EL (cell line): ENCODE data around the gene PACS2.
"Not testable (repeated sequence)": the region's sequence is repeated elsewhere in the genome, so short reads cannot be mapped to it uniquely, and the experiment has no call there.

Source experiments
- DNase-seq: peaks from one replicate; pipeline ENCODE4 v3.0.0-alpha.2; 2016

PACS2 gene

DNA sequence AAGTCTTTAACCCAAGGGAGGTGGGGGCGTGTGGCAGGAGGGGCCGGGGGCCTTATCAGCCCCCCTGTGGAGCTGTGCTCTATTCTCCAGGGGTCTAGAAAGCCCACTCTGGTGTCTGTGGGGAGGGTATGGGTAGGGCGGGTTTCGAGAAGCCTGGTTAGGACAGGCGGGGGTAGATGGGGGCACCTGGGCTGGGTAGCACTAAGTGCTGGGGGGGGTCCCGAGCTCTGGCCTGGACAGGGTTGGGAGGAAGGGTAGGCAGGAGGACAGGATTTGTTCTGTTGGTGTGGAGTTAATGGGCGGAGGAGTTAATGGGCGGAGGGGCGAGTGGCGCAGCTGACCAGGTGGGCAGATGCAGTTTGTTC lies 2.0 kb downstream of the PACS2 start:
- DNase-seq = no peak

- DNase-seq = no peak
Measured at GRCh38 chr14:105316968-105317510, 2.5 kb downstream of the PACS2 start.

GRCh38 chr14:105317546-105317945 lies 3.0 kb downstream of the PACS2 start:
- DNase-seq = peak; percentile 47

DNA sequence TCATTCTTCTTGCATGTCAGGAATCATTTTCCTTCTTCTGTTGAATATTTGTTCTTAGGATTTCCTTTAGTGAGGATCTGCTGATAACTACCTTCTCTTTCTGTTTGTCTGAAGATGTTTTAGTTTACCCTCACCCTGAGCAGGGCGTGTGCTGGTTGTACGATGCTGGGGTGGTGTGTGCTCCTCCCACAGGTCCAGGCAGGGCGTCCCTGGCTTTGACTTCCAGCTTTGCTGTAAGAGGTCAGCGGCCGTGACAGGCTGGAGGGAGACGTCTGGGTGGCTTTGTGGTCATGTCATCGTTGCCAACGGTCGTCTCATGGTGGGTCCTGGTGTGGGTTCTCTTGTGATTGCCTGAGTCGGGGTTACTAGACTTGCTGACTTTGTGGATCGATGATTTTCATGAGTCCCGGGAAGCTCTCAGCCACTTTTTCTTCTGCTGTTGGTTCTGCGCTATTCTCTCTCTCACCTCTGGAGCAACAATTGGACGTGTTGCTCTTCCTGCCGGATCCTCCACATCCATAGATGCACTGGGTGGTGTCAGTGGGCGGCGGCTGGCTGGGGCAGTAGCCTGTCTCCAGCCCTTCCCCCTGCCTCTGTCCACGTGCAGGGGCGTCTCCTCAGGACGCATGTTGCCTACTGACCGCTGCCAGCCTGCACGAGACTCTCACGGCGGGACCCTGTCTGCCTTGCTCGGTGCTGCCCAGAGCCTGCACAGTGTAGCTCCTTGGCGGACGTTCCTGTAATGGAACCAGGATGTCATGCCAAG lies 8.4 kb downstream of the PACS2 start:
- DNase-seq = no peak

DNA sequence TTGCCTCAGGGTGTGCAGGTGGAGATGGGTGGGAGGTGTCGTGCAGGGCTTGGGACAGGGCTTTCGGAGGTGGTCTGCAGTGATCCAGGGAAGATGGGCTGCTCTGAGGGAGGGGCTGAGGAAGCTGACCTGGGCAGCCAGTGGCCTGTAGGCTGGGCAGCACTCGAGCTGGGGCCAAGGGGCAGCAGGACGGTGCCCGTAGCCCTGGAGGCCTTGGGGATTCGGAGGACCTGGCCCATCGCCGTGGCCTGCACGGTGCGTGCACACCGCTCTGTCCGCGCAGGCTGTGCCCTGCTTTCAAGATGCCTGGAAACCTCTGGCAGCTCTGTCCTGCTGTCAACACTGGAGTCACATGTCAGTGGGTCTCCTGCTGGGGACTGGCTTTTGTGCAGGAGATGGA lies 9.1 kb downstream of the PACS2 start:
- no peak for DNase-seq

DNA sequence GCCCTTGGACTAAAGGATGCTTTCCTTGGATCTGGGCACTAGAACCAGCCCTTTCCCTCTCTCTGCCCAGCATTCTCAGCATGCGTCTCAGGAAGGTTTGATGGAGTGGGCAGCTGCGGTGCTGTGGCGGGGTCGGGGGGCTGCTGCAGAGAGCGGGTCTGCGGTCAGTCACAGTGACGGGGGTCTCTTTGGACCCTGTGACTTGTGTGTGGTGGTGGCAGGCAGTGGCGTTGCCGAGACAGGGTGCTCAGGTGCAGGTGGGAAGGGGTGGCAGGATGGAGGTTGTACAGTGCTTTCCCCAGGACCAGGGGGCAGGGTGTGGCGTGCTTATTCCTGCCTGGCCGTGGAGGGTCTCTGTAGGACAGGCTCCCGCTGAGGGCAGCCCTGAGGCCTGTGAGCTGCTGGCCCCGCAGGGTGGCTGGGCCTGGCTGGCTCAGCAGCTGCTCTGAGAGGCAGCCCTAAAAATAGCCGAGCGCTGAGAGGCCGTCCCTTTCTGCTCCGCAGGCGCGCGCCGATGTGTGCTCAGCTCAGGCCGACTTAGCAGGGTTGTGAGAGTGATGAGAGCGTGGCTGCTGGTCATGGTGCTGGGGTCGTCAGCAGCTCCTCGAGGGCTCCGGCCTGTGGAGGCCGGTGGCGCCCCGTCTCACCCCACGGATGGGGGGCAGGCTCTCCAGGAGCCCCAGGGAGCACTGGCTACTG lies 9.7 kb downstream of the PACS2 start:
- DNase-seq = no peak

- no peak for DNase-seq
Measured at GRCh38 chr14:105324871-105325270, 10.3 kb downstream of the PACS2 start.

DNA sequence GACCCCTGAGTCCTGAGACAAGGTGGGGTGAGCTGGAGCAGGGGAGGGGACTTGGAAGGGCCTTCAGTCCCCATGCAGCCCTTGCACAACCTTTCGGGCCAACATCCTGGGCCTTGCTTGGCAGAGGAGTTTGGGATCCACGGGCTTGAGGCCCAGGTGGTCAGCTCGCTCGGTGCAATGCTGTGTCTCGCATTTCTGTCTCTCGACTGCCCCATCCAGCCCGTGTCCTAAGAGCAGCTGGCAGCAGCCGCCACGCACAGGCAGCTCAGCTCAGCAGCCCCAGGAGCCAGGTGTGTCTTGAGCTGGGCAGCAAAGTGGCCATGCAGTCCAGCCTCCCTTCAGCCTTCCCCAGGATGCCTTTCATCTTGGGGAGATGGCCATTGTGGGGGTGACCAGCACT lies 10.8 kb downstream of the PACS2 start:
- no peak for DNase-seq

DNA sequence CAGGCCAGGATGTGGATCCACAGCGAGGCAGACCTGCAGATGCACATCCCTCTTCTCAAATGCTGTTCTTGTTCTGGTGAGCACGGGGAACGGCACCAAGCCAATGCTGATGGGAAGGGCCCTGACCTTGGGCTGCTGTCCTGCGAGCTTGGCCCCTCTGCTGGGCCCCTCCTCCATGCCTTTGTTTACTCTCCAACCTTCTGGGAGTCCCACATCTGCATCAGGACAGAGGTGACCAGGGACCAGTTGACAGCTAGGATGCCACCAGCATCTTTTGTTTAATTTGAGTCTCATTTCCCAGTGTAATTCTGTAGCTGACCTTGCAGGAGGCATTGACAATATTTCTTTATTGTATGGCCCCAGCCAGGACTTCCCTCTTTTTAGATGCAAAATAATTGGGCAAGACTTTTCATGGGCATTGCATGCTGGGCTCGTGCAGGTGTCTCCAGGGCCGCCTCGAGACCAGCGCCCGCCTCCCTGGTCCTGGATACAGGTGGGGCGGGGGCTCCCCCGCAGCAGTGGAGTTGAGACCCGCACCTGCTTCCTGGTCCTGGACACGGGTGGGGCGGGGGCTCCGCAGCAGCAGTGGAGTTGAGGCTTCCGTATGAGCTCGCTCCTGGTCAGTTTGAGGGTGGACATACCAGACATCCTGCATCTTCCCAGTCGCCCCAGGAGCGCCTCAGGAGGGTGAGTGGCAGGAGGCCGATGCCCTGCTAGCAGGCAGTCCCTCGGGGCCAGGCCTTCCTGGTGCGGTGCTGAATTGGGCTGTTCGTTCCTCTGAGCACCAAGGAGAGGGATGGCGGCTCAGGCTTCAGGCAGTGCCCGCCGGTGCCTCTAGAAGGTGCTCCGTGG lies 11.4 kb downstream of the PACS2 start:
- DNase-seq = no peak

GRCh38 chr14:105326568-105326867 lies 12.0 kb downstream of the PACS2 start:
- no peak for DNase-seq

DNA sequence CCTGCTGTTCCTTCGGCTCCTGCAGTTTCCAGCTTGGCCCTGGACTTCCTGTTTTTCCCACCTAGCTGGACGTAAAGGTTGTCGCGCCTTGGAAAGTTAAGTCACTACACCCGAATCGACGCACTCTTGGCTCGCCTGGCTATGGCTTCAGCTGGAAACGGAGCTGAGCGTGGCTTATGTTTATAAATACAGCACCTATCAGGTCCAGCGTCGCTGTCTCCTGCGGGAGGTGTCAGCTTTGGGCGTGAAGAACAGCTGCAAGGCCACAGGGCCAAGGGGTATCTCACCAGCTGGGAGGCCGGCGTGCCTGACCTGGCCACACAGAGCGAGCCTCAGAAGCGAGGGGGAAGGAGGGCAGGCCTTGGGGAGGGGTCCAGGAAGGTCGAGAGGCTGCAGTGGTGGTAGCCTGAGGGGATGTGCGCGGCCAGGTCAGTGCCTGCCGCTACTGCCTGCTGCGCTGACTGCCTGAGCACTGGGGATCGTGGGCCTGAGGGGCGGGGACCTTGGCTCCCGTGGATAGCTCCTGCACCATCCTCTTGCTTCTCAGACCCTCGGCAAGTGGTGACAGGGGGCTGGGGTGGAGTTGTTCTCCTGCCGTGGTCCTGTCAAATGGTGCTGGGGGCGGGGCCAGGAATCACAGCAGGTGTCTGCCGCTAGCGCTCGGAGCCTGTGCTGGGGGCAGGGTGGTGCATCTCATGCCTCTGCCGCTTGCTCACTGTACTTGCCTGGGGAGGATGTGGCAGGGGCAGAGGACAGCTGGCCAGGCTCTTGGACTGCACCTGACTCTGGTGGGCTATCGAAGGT lies 12.5 kb downstream of the PACS2 start:
- DNase-seq = no peak

- DNase-seq = not testable (repeated sequence)
Measured at GRCh38 chr14:105327695-105328045, 13.1 kb downstream of the PACS2 start.

- DNase-seq = no peak
Measured at GRCh38 chr14:105328070-105328677, 13.6 kb downstream of the PACS2 start.

DNA sequence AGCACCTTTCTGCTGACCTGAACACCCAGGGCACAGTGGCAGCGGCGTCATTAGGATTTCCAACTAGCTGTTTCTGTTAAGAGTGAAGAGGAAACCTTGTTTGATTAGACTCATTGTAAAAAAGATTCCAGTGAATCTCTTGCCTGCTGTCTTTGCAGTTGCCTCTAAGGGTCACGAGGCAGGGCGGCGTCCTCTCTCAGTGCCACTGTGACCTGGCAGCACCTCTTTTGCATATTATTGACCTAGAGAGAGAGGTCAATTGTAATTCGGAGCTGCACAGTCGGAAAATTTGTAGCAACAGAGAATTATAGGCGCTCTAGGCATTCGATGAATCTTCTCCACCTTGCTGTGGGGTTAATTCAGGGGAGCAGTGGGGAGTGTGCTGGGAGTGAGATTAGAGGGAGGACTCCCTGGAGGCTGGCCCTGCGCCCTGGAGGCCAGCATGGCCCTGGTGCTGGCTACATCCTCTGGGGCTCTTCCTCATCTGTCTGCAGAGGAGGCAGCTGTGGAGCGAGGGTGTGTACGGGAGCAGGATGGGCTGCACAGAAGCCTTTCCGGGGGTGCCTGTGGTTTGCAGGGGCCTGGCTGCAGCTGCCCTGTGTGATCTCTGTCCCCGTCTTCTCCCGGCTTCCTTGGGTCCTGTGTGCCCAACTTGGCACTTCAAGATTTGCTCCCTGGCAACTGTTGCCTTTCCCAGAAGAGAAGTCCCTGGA lies 14.3 kb downstream of the PACS2 start:
- DNase-seq = no peak

DNA sequence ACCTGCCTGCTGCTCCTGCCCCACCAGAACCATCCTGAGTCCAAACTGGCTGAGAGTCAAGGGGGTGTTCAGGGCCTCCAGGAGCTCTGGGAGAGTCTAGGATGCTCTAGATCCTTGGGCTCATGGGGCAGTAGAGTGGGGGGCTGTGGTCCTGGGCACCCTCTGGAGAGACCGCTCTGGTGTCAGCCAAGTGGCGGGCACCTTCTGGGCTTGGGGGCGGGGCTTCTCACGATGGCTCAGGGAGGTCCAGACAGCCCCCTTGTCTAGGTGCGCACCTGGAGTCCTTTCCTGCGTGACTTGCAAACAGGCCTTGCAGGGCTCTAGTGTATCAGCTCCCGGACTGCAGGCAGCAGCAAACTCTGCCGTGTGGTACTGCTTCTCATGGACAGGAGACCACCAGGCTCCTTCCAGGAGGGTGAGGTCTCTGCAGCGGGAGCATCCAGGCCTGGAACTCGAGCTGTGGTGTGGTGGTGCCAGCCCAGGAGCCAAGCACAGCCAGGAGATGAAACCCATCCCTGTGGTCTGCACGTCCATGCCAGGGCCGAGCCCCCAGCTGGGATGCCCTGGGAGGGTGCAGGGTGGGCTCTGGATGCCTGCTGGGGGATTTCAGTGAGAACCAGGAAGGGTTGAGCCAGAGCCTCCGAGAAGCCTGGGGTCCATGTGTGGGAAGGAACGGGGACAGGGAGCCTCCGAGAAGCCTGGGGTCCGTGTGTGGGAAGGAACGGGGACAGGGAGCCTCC lies 15.0 kb downstream of the PACS2 start:
- DNase-seq = no peak

- DNase-seq = peak; percentile 67
Measured at GRCh38 chr14:105330491-105330895, 15.9 kb downstream of the PACS2 start.

DNA sequence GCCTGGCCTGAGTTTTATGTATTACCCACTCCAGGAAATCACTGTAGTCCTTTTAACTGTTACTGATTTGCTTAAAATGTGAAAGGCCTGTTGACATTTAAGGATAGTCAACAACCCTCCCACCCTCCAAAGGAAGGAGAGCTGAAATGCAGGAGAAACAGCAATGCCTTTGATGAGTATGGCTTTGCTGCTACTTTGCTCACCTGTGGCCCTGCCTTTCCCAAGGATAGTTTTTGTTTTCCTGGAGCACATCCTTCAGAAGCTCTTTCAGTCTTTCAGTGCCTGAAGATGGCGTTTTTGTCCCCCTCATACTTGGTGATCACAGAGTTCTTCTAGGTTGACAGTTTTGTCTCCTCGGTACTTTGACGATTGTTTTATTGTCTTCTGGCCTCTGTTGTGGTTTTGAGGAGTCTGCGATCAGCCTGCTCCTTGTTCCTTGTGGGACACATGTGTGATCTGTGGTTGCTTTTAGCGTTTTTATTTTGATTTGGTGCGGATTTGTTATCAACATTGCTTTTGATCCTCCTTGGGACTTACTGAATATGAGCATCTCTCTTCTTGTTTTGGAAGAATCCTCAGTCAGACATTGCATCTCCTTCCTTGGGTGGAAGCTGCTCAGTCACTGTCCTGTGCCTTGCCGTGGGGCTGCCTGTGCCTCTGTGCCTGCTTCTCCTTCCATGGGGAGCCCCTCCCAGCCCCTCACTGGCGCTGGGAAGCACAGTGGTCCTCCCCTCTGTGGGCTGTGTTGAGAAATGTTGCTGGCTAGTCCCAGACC lies 17.2 kb downstream of the PACS2 start:
- DNase-seq = no peak

- DNase-seq = no peak
Measured at GRCh38 chr14:105332350-105332874, 17.9 kb downstream of the PACS2 start.

- no peak for DNase-seq
Measured at GRCh38 chr14:105333020-105333490, 18.5 kb downstream of the PACS2 start.
